ENCODE measurements around the gene ZNF749.

ZNF749 gene

DNA sequence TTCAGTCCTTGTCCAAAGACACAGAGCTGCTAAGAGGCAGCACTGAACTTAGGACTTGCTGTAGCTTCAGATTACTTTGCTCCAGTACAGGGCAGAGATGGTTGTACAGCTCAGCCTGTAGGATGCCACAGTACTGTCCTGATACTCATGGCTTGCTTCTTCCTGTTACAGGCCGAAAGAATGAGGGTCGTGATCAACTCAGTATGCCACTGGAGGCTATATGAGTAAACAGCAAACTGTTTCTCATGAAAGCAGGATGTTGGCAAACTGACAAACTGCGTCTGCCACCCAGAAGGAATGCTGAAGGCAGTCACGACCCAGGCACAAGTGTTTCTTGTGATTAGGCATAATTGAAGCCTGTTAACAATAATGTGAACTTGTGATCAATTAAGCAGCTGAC lies 2.8 kb downstream of the ZNF749 start:
- no peak for TF ChIP-seq ZNF274 (IDR thresholded peaks at IDR 0.05; ENCODE audit: low read depth, low read length)

GRCh38 chr19:57438925-57439324 lies 3.8 kb downstream of the ZNF749 start:
- H3K4me3 ChIP-seq (ENCODE audit: low read length) = no peak overlapping the region
- no peak for TF ChIP-seq ZNF274 (IDR thresholded peaks at IDR 0.05; ENCODE audit: low read depth, low read length)

More for the DNA sequence above, 2.8 kb downstream of the ZNF749 start:
- H3K4me3 ChIP-seq (ENCODE audit: low read length) = no peak overlapping the region

GRCh38 chr19:57441979-57442752 lies 7.0 kb downstream of the ZNF749 start:
- no peak overlapping the region for H3K4me3 ChIP-seq (ENCODE audit: low read length)
- no peak for TF ChIP-seq ZNF274 (IDR thresholded peaks at IDR 0.05; ENCODE audit: low read depth, low read length)

GRCh38 chr19:57443121-57443696 lies 8.1 kb downstream of the ZNF749 start:
- H3K4me3 ChIP-seq (ENCODE audit: low read length) = no peak overlapping the region
- TF ChIP-seq ZNF274 (IDR thresholded peaks at IDR 0.05; ENCODE audit: low read depth, low read length) = no peak

GRCh38 chr19:57452307-57452706 lies 17.2 kb downstream of the ZNF749 start:
- no peak overlapping the region for H3K4me3 ChIP-seq (ENCODE audit: low read length)
- no peak for TF ChIP-seq ZNF274 (IDR thresholded peaks at IDR 0.05; ENCODE audit: low read depth, low read length)

DNA sequence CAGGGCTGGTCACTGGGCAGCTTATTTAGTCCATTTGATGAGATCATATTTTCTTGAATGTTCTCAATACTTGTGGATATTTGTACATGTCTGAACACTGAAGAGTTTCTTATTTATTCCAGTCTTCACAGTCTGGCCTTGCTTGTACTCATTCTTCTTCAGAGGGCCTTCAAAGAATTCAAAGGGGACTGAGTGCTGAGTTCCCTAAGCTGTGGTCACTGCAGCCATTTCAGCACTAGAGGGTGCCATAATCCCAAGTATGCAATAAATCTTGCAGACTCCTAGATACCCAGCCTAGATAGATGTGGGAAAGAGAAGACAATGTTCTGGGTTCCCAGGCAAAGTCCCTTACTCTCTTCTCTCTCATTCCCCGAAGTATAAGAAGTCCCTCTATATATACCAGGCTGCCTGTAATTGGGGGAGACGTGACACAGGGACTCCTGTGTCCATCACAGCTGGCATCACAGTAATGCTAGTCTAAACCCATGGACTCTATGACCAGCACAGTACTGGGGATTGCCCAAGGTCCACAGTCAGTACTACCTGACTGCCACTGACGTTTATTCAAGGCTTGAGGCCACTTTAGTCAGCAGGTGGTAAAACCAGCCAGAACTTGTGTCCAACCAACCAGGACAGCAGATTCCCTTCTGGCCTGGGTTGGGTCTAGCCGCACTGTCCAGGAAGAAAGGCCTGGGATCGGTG lies 30.7 kb downstream of the ZNF749 start:
- no peak overlapping the region for H3K4me3 ChIP-seq (ENCODE audit: low read length)
- no peak for TF ChIP-seq ZNF274 (IDR thresholded peaks at IDR 0.05; ENCODE audit: low read depth, low read length)

DNA sequence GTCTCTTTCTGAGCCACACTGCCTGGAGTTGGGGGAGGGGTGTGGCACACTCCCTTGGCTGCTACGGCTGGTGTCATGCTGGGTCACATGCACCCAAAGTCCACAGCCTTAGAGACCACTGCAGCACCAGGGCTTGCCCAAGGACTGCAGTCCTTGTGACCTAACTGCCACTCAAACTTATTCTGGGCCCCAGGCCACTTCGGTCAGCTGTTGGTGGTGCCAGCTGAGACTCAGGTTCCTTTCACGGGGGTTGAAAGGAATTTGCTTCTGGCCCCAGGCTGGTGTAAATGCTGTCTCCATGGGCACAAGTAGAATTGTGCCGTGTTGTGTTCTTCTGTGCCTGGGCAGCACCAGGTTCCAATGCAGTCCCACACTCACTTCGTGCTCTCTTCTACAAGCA lies 31.4 kb downstream of the ZNF749 start:
- no peak for TF ChIP-seq ZNF274 (IDR thresholded peaks at IDR 0.05; ENCODE audit: low read depth, low read length)

GRCh38 chr19:57473646-57474045 lies 38.5 kb downstream of the ZNF749 start:
- no peak for TF ChIP-seq ZNF274 (IDR thresholded peaks at IDR 0.05; ENCODE audit: low read depth, low read length)
- H3K4me3 ChIP-seq (ENCODE audit: low read length) = no peak overlapping the region

More for the DNA sequence above, 31.4 kb downstream of the ZNF749 start:
- no peak overlapping the region for H3K4me3 ChIP-seq (ENCODE audit: low read length)

DNA sequence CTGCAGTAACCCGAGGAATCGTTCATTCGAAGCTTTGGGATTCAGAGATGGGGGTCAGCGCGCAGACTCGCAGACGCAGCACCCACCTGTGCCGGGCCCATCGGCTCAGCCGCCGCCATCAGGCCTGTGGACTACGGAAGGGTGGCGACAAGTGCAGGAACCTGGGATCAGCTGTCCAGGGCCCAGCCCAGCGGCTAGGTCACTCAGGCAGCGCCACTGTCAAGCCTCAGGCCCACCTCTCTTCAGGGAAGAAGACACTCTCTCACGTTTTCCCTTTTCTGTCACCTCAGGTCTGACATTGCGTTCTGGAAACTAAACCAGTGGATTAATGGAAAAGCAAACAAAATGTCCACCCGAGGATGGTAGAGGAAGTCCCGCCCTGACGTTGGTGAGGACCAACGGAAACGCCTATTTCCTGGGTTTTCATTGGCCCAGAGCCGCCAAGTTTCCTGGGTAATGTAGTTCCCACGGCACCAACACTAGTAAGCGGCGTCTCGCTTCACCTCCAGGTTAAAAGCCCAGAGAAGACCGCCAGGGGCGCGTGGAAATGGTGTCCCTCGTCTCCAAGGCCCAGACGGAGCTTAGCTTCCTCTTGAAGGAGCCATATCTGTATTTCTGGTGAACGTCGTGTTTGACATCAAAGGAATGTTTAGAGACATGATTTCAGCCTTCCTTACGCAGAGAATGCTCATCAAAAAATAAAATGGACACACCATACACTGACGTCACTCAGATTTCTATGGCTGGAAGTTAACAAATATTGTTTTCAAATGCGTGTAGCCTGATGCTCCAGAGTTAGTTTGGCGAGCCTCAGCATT lies 42.3 kb downstream of the ZNF749 start, which contains the start of gene ZNF772:
Gene ZNF772, minus strand, starts transcription at position 376 of the 818 bp plus-strand sequence. Its CDS starts 257 bp downstream, at position 119.
- TF ChIP-seq ZNF274 (IDR thresholded peaks at IDR 0.05; ENCODE audit: low read depth, low read length) = no peak
- peak within 1 kb of the TSS; percentile 90 for H3K4me3 ChIP-seq (ENCODE audit: low read length)

DNA sequence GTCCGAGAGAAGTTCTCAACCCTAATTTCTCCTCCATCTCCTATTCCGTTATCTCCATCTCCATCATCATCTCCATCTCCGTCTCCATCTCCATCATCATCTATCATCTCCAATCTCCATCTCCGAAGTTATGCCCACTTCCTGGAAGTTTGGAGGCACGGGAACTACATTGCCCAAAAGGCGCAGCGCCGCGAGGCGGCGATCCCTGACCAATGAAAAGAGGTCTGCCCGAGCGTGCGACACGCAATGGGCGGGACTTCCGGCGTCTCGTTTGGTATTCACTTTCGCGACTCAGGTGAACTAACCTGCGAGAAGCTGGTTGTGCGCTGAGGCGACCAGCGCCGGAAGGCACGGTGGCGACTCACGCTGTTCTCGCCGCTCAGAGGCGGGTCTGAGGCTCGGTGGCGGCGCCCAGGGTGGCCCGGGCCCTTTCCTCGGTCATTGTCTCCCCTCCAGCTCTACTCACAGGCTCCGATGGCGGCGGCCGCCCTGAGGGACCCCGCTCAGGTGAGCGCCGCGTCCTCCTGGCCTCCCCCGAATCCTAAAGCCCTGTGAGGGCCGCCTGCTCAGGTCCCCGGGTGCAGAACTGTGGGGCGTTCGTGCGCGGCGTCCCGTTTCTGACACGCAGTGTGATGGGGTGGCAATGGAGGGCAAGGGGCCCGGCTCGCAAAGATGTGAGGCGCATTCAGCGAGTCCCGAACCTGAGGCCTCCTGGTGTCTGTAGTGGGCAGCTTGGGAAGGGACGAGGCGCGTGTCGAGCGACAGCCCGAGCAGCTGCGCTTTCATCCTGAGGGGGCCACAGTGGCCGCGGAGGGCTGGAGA lies 52.6 kb downstream of the ZNF749 start, which contains the start of gene ZNF419:
Gene ZNF419, plus strand, starts transcription at position 274 of the 822 bp plus-strand sequence. Its CDS starts 201 bp downstream, at position 475.
- peak within 1 kb of the TSS; percentile 78 for H3K4me3 ChIP-seq (ENCODE audit: low read length)

DNA sequence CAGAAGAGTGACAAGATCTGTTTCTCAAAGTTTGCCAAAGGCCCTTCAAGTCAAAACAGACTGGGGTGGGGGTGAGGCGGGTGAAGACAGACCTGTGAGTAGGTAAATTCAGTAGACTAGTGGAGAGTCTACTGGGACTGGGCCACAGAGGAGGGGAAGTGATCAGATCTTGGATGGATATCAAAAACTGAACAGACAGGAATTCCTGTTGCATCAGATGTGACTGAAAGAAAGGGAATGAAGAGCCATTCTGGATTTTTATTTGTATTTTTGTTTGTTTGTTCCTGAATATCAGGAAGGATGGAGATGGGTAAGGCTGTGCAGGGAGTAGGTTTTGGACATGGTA lies 53.1 kb downstream of the ZNF749 start:
- peak overlapping the region; percentile 40 for H3K4me3 ChIP-seq (ENCODE audit: low read length)
